A549 (cell line): ENCODE data around the gene TNFRSF11A.

Experiments used
- EHMT2 ChIP-seq: fragments of 200-600 bp; sonication (generic); IDR thresholded peaks from 2 replicates; pipeline ENCODE4 v1.6.1; 2016; ENCODE audit warnings: antibody characterized with exemption, low read depth, mild to moderate bottlenecking, moderate library complexity
- EP300 ChIP-seq, 2 experiments: fragments of >200 bp; sonication (Bioruptor Twin); formaldehyde crosslinking; IDR thresholded peaks; 2 replicates in 1 of 2; 3 replicates in 1 of 2; pipeline ENCODE4 v1.6.1; 2016 to 2017
- HEYL ChIP-seq: fragments of 250-450 bp; sonication (Bioruptor Pico); IDR thresholded peaks from 2 replicates; pipeline ENCODE4 v1.8.0; 2021; ENCODE audit warnings: mild to moderate bottlenecking, moderate library complexity
- MAX ChIP-seq: IDR thresholded peaks from 2 replicates; pipeline ENCODE4 v1.6.1; 2012
- MYC ChIP-seq: IDR thresholded peaks from 2 replicates; pipeline ENCODE4 v1.6.1; 2012; ENCODE audit warnings: mild to moderate bottlenecking, inconsistent platforms, low read length, improper control_type of control experiment, borderline replicate concordance
- POLR2A ChIP-seq: IDR thresholded peaks from 2 replicates; pipeline ENCODE4 v1.6.1; 2012; ENCODE audit warnings: mild to moderate bottlenecking, low read length
- RAD21 ChIP-seq, 2 experiments: fragments of >200 bp in 1 of 2; sonication (Bioruptor Twin) in 1 of 2; formaldehyde crosslinking in 1 of 2; IDR thresholded peaks in 1 of 2; conservative IDR thresholded peaks in 1 of 2; 2 replicates in 1 of 2; 3 replicates in 1 of 2; pipeline ENCODE4 v1.6.1; 2012 to 2018; ENCODE audit warnings: inconsistent platforms in 1 of 2
- RCOR1 ChIP-seq: fragments of 150-350 bp; IDR thresholded peaks from 2 replicates; pipeline ENCODE4 v1.6.1; 2014; ENCODE audit warnings: antibody characterized with exemption, low read length, low read depth
- RFX5 ChIP-seq: fragments of 450-650 bp; IDR thresholded peaks from 2 replicates; pipeline ENCODE4 v1.7.1; 2014; ENCODE audit warnings: antibody characterized with exemption, mild to moderate bottlenecking, moderate library complexity
- RNF2 ChIP-seq: fragments of 200-600 bp; sonication (generic); IDR thresholded peaks from 2 replicates; pipeline ENCODE4 v1.6.1; 2016; ENCODE audit warnings: low read depth, mild to moderate bottlenecking, antibody characterized with exemption, moderate library complexity, borderline replicate concordance
- SREBF2 ChIP-seq: fragments of 450-650 bp; IDR thresholded peaks from 2 replicates; pipeline ENCODE4 v1.6.1; 2014; ENCODE audit warnings: mild to moderate bottlenecking, moderate library complexity
- TF ChIP-seq, protein P1 (sequence below): IDR thresholded peaks from 2 replicates; pipeline ENCODE4 v1.6.1; 2012
- TF ChIP-seq, protein P2 (sequence below): fragments of >200 bp; sonication (Bioruptor Twin); formaldehyde crosslinking; IDR thresholded peaks from 3 replicates; pipeline ENCODE4 v1.5.1; 2016
- TF ChIP-seq, protein P3 (sequence below): fragments of 200-600 bp; sonication (generic); IDR thresholded peaks from 2 replicates; pipeline ENCODE4 v1.6.1; 2016; ENCODE audit warnings: antibody characterized with exemption, mild to moderate bottlenecking, moderate library complexity

DNA sequence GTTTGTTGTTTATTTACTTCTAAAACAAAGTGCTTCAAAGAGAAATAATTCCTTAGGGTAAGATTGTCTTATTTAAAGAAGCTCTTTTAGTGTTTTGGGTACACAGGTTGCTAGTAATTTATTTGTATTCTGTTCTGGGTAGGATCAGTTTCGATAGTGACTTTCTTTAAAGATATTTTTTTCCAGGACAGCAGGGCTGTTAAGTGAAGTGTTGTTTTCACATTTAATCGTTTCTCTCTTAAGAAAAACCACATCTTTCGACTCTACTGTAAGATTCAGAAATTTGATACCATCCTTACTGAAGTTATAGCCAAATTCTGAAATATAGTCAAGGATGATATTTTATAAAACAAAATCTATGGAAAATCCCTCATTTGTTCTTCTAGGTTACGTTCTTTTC lies 17.8 kb downstream of the TNFRSF11A start:
- TF ChIP-seq MYC: no peak
- TF ChIP-seq POLR2A: no peak
- TF ChIP-seq RNF2: no peak
- no peak for TF ChIP-seq RCOR1
- no peak for TF ChIP-seq HEYL
- TF ChIP-seq, protein P1, sequence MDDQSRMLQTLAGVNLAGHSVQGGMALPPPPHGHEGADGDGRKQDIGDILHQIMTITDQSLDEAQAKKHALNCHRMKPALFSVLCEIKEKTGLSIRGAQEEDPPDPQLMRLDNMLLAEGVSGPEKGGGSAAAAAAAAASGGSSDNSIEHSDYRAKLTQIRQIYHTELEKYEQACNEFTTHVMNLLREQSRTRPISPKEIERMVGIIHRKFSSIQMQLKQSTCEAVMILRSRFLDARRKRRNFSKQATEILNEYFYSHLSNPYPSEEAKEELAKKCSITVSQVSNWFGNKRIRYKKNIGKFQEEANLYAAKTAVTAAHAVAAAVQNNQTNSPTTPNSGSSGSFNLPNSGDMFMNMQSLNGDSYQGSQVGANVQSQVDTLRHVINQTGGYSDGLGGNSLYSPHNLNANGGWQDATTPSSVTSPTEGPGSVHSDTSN: no peak
- TF ChIP-seq, protein P2, sequence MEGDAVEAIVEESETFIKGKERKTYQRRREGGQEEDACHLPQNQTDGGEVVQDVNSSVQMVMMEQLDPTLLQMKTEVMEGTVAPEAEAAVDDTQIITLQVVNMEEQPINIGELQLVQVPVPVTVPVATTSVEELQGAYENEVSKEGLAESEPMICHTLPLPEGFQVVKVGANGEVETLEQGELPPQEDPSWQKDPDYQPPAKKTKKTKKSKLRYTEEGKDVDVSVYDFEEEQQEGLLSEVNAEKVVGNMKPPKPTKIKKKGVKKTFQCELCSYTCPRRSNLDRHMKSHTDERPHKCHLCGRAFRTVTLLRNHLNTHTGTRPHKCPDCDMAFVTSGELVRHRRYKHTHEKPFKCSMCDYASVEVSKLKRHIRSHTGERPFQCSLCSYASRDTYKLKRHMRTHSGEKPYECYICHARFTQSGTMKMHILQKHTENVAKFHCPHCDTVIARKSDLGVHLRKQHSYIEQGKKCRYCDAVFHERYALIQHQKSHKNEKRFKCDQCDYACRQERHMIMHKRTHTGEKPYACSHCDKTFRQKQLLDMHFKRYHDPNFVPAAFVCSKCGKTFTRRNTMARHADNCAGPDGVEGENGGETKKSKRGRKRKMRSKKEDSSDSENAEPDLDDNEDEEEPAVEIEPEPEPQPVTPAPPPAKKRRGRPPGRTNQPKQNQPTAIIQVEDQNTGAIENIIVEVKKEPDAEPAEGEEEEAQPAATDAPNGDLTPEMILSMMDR: no peak
- no peak for TF ChIP-seq SREBF2
- TF ChIP-seq EP300 (IDR thresholded peaks at IDR 0.05): no peak
- TF ChIP-seq RFX5: no peak
- TF ChIP-seq MAX: no peak
- no peak for TF ChIP-seq EHMT2
- no peak for TF ChIP-seq RAD21 (conservative IDR thresholded peaks at IDR 0.05 in 1 of 2, IDR thresholded peaks at IDR 0.05 in 1 of 2)
- TF ChIP-seq, protein P3, sequence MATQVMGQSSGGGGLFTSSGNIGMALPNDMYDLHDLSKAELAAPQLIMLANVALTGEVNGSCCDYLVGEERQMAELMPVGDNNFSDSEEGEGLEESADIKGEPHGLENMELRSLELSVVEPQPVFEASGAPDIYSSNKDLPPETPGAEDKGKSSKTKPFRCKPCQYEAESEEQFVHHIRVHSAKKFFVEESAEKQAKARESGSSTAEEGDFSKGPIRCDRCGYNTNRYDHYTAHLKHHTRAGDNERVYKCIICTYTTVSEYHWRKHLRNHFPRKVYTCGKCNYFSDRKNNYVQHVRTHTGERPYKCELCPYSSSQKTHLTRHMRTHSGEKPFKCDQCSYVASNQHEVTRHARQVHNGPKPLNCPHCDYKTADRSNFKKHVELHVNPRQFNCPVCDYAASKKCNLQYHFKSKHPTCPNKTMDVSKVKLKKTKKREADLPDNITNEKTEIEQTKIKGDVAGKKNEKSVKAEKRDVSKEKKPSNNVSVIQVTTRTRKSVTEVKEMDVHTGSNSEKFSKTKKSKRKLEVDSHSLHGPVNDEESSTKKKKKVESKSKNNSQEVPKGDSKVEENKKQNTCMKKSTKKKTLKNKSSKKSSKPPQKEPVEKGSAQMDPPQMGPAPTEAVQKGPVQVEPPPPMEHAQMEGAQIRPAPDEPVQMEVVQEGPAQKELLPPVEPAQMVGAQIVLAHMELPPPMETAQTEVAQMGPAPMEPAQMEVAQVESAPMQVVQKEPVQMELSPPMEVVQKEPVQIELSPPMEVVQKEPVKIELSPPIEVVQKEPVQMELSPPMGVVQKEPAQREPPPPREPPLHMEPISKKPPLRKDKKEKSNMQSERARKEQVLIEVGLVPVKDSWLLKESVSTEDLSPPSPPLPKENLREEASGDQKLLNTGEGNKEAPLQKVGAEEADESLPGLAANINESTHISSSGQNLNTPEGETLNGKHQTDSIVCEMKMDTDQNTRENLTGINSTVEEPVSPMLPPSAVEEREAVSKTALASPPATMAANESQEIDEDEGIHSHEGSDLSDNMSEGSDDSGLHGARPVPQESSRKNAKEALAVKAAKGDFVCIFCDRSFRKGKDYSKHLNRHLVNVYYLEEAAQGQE: no peak
